Measurements from ENCODE around the gene ZNF32. TPM values are rescaled to one million over a fixed set of nuclear protein-coding genes. Genes with fewer than 3 reads are reported as not detected.
A peak's percentile ranks its signal among the peaks of the same experiment; 100 is the strongest.

The ZNF32 gene
- total RNA-seq, 4 donors from 2014 or later, result 24.9 to 45.4 (median 36.8) TPM

DNA sequence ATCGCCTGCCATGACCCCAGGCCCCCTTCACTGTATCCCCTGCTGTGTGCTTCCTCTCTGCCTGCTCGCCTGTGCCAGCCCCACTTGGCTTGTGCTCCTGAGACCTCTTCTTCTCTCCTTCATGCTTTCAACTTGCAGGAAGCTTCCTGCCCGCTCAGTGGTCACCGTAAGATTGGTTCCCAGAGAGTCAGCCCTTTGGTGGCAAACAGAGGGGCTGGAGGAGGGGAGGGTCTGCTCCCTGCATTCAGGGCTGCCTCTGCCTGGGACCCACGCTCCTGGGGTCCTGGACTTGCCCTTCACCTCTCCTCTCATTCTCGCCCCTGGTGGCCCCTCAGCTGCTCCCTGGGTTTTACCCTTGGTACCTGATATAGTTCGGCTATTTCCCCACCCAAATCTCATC is 45.8 kb upstream of the ZNF32 start:
- WGBS, result 95% methylated on average over 7 of the region's 7 CpGs

DNA sequence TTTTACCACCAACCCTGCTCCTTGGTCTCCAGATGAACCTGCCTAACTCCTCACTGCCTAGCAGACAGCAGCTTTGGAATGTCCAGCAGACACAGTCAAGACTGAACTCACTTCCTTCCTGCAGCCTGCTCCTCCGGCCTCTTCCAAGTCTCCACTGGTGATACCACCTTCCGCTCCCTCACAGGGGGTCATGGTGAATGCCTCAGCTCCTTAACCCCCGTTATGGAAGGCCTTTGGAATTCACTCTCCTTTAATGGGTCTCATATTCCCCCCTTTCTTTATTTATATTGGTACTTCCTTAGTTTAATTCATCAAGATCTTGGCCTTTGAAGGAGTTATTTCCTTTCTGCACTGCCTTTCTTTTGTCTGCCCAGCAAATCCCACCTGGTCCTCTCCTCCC is 44.9 kb upstream of the ZNF32 start:
- no peaks in the 10 kb centered on the region for H3K36me3 ChIP-seq
- peaks cover 28% of the 10 kb centered on the region for H3K4me1 ChIP-seq
- H3K9me3 ChIP-seq, result no peaks in the 10 kb centered on the region
- 85% methylated on average over 3 of the region's 3 CpGs for WGBS
- H3K27me3 ChIP-seq, result no peaks in the 10 kb centered on the region
- TF ChIP-seq POLR2AphosphoS5 (IDR thresholded peaks at IDR 0.05) (no peak), POLR2A (IDR thresholded peaks at IDR 0.05) (no peak), EP300 (IDR thresholded peaks at IDR 0.05) (no peak)
- TF ChIP-seq, protein P1, sequence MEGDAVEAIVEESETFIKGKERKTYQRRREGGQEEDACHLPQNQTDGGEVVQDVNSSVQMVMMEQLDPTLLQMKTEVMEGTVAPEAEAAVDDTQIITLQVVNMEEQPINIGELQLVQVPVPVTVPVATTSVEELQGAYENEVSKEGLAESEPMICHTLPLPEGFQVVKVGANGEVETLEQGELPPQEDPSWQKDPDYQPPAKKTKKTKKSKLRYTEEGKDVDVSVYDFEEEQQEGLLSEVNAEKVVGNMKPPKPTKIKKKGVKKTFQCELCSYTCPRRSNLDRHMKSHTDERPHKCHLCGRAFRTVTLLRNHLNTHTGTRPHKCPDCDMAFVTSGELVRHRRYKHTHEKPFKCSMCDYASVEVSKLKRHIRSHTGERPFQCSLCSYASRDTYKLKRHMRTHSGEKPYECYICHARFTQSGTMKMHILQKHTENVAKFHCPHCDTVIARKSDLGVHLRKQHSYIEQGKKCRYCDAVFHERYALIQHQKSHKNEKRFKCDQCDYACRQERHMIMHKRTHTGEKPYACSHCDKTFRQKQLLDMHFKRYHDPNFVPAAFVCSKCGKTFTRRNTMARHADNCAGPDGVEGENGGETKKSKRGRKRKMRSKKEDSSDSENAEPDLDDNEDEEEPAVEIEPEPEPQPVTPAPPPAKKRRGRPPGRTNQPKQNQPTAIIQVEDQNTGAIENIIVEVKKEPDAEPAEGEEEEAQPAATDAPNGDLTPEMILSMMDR (IDR thresholded peaks at IDR 0.05), result no peak
- no peak overlapping the region for H3K27ac ChIP-seq
- no peak for DNase-seq (ENCODE audit: low spot score in 2 of 2)
- no peak overlapping the region for H3K4me3 ChIP-seq

More for the DNA sequence above, 45.8 kb upstream of the ZNF32 start:
- Histone ChIP-seq H3K4me3 (no peak overlapping the region), H3K27me3 (no peaks in the 10 kb centered on the region), H3K4me1 (peaks cover 21% of the 10 kb centered on the region), H3K9me3 (no peaks in the 10 kb centered on the region), H3K36me3 (no peaks in the 10 kb centered on the region), H3K27ac (no peak overlapping the region)
- no peak for TF ChIP-seq POLR2A (IDR thresholded peaks at IDR 0.05)
- TF ChIP-seq POLR2AphosphoS5 (IDR thresholded peaks at IDR 0.05), result no peak
- TF ChIP-seq EP300 (IDR thresholded peaks at IDR 0.05), result no peak
- TF ChIP-seq, protein P1 (IDR thresholded peaks at IDR 0.05), result no peak
- no peak for DNase-seq (ENCODE audit: low spot score in 2 of 2)

DNA sequence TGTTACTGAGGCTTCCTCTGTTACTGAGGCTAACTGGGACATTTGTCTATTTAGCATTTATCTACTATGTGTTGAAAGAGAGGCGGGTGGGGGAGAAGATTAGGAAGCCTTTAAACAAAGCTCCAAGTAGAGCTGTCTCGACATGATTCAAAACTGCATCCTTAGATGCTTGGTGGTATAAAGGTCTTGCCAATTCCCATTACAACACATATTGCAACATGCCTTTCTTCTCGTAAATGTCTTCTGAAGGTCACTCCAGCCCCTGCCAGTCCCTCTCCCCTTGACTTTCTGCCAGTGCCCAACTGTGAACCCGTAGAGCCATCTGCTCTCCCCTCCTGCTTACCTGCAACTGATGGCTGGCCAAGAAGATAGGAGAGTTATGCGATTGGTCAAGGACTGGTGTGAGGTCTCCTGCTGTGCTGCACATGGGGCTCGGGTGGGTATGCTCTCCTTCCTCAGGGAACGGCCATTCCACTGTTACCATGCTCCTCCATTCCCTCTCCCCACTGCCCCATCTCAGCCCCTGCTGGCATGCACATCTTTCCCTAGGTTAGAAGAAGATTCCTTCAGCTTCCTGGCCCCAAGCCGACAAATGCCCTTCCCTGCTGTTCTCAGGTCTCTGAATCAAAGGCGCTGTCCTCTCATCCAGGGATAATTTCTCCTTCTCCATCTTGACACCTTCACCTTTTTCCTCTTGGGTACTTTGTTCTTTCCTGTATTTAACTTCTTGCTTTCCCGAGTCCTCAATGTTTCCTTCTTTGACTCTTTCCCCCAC is 43.6 kb upstream of the ZNF32 start:
- TF ChIP-seq EP300 (IDR thresholded peaks at IDR 0.05), result no peak
- TF ChIP-seq POLR2AphosphoS5 (IDR thresholded peaks at IDR 0.05), result peak in 1 of 3 donors; percentile 6
- no peaks in the 10 kb centered on the region for H3K27me3 ChIP-seq
- no peaks in the 10 kb centered on the region for H3K9me3 ChIP-seq
- no peak overlapping the region for H3K4me3 ChIP-seq
- H3K4me1 ChIP-seq, result peaks cover 28% of the 10 kb centered on the region
- H3K27ac ChIP-seq, result no peak overlapping the region
- no peaks in the 10 kb centered on the region for H3K36me3 ChIP-seq
- 72% methylated on average over 10 of the region's 10 CpGs for WGBS
- DNase-seq (ENCODE audit: low spot score in 2 of 2), result peak in 1 of 2 donors; percentile 76

DNA sequence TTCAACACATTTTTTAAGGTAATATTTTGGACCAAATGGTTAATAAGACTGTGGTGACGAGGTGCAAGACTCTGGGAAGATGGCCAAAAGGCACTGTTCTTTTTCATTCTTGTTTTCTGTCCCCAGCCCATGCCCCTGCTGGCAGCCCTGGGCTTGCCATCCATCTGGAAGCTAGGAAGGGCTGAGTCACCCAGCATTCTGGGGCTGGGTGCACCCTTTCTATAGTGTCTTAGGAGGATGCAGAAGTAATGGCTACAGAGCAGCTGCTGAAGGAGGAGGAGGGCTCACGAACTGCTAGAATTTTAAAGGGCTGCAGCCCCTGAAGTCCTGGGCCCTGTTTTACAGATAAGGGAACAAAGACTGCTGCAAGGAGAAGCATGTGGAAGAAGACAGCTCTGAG is 42.8 kb upstream of the ZNF32 start:
- Histone ChIP-seq H3K27me3 (no peaks in the 10 kb centered on the region), H3K9me3 (no peaks in the 10 kb centered on the region), H3K4me1 (peaks cover 28% of the 10 kb centered on the region), H3K27ac (no peak overlapping the region), H3K4me3 (no peak overlapping the region), H3K36me3 (no peaks in the 10 kb centered on the region)
- WGBS, result 67% methylated on average over 2 of the region's 2 CpGs
- TF ChIP-seq, protein P1 (IDR thresholded peaks at IDR 0.05), result no peak
- TF ChIP-seq POLR2AphosphoS5 (IDR thresholded peaks at IDR 0.05), result no peak
- no peak for TF ChIP-seq EP300 (IDR thresholded peaks at IDR 0.05)
- TF ChIP-seq POLR2A (IDR thresholded peaks at IDR 0.05), result no peak
- DNase-seq (ENCODE audit: low spot score in 2 of 2), result no peak

DNA sequence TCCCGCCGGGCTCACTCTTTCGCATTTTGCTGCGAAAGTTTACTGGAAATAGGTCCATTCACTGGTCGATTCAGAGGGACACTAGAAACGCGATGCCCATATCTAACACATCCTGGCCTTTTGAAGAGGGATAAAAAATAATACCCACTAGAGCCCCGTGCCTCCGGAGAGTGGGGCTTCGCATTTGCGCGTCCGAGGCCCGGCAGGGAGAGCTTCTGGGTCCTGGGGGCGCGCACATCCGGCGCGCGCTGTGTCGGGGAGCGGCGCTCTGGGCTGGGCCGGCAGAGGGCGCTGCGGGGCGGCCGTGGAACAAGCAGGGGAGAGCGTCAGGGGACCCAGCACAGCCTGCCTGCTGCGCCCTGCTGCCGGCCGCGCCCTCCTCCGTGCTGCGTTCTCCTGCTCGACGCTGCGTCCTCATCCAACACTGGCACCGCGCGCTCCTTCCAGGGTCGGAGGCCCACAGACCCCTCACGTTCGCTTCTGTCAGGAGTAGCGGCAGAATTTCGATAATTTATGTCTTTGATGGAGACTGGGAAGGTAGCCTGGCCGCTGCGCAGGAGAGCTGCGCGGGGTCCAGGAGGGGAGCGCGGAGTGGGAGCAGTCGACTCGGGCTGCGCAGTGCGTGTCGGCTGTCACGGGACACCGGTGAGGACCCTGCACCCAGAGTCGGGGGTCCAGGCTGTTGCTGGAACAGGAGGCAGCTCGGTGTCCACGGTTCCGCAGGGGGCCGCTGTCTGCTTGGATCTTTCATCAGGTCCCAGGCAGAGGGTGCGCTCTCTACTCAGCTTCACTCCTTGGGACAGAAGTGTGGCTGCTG is 41.5 kb upstream of the ZNF32 start:
- peaks cover 28% of the 10 kb centered on the region for H3K4me1 ChIP-seq
- H3K36me3 ChIP-seq, result no peaks in the 10 kb centered on the region
- 3% methylated on average over 35 of the region's 65 CpGs for WGBS
- H3K4me3 ChIP-seq, result peak overlapping the region; percentile 52
- H3K27me3 ChIP-seq, result no peaks in the 10 kb centered on the region
- peak overlapping the region; percentile 56 for H3K27ac ChIP-seq
- DNase-seq (ENCODE audit: low spot score in 2 of 2), result peak; percentile 88
- no peaks in the 10 kb centered on the region for H3K9me3 ChIP-seq
- TF ChIP-seq EP300 (IDR thresholded peaks at IDR 0.05) (no peak), POLR2A (IDR thresholded peaks at IDR 0.05) (no peak), POLR2AphosphoS5 (IDR thresholded peaks at IDR 0.05) (peak in 1 of 3 donors; percentile 27)
- TF ChIP-seq, protein P1 (IDR thresholded peaks at IDR 0.05), result peak; percentile 54 to 97
